Stimulated activated CD8-positive, alpha-beta memory T cell treated with anti-CD3 and anti-CD28 coated beads, Interleukin-7, amount 100 ng/mL, for 24 hours (primary cell): Measurements from ENCODE around the gene SPTLC1.
A peak's percentile ranks its signal among the peaks of the same experiment; 100 is the strongest.
"Not testable (repeated sequence)": the region's sequence is repeated elsewhere in the genome, so short reads cannot be mapped to it uniquely, and the experiment has no call there.

ENCODE experiments used
- DNase-seq: peaks from one replicate; pipeline ENCODE4 v3.0.0-alpha.2; 2020; ENCODE audit warnings: low read depth

The SPTLC1 gene

GRCh38 chr9:92115071-92115858 is at the start of gene SPTLC1:
Gene SPTLC1 (minus strand): TSS chr9:92115413. CDS start chr9:92115370, 43 bp downstream.
- DNase-seq = peak; percentile 85

GRCh38 chr9:92164975-92165374 is 49.8 kb upstream of the SPTLC1 start:
- DNase-seq = no peak

GRCh38 chr9:92164490-92164889 is 49.3 kb upstream of the SPTLC1 start:
- no peak for DNase-seq

- DNase-seq = no peak
Measured at GRCh38 chr9:92163276-92163675, 48.1 kb upstream of the SPTLC1 start.

GRCh38 chr9:92160786-92161185 is 45.6 kb upstream of the SPTLC1 start:
- no peak for DNase-seq

- no peak for DNase-seq
Measured at GRCh38 chr9:92159058-92159457, 43.8 kb upstream of the SPTLC1 start.

GRCh38 chr9:92158097-92158601 is 42.9 kb upstream of the SPTLC1 start:
- DNase-seq = no peak

GRCh38 chr9:92155736-92156135 is 40.5 kb upstream of the SPTLC1 start:
- not testable (repeated sequence) for DNase-seq

GRCh38 chr9:92155221-92155620 is 40.0 kb upstream of the SPTLC1 start:
- DNase-seq = no peak

GRCh38 chr9:92153466-92154415 is 38.5 kb upstream of the SPTLC1 start:
- not testable (repeated sequence) for DNase-seq

GRCh38 chr9:92151691-92152393 is 36.6 kb upstream of the SPTLC1 start:
- no peak for DNase-seq

- DNase-seq = not testable (repeated sequence)
Measured at GRCh38 chr9:92150501-92151470, 35.6 kb upstream of the SPTLC1 start.

GRCh38 chr9:92147852-92148180 is 32.6 kb upstream of the SPTLC1 start:
- DNase-seq = no peak

- no peak for DNase-seq
Measured at GRCh38 chr9:92147030-92147851, 32.0 kb upstream of the SPTLC1 start.

- DNase-seq = no peak
Measured at GRCh38 chr9:92146610-92147009, 31.4 kb upstream of the SPTLC1 start.

- DNase-seq = not testable (repeated sequence)
Measured at GRCh38 chr9:92145784-92146183, 30.6 kb upstream of the SPTLC1 start.

GRCh38 chr9:92142329-92142728 is 27.1 kb upstream of the SPTLC1 start:
- DNase-seq = no peak

- no peak for DNase-seq
Measured at GRCh38 chr9:92141144-92142129, 26.2 kb upstream of the SPTLC1 start.

- no peak for DNase-seq
Measured at GRCh38 chr9:92140754-92141143, 25.5 kb upstream of the SPTLC1 start.
